OCI-LY7 (cell line): ENCODE data around the gene ZNF684.

Experiments used
- CTCF ChIP-seq: fragments of 200-600 bp; sonication (generic); conservative IDR thresholded peaks from 2 replicates; pipeline ENCODE4 v1.5.1; 2014; ENCODE audit warnings: mild to moderate bottlenecking, antibody characterized with exemption, low read length, moderate library complexity, mixed read lengths
- EZH2phosphoT487 ChIP-seq: fragments of 200-600 bp; sonication (generic); IDR thresholded peaks from 2 replicates; pipeline ENCODE4 v1.6.1; 2018; ENCODE audit warnings: low read depth, borderline replicate concordance, mild to moderate bottlenecking, mixed run types, antibody characterized with exemption, low read length, moderate library complexity, mixed read lengths

- no peak for TF ChIP-seq CTCF
- TF ChIP-seq EZH2phosphoT487 = no peak
Measured at GRCh38 chr1:40575336-40575735, 43.9 kb downstream of the ZNF684 start.
